Measurements from ENCODE around the gene SLC37A1.

- no peak for TF ChIP-seq CTCF (IDR thresholded peaks at IDR 0.05; ENCODE audit: insufficient read depth, low read length)
- TF ChIP-seq GABPA (IDR thresholded peaks at IDR 0.05; ENCODE audit: low read depth) = no peak
- no peak for TF ChIP-seq POLR2AphosphoS5 (IDR thresholded peaks at IDR 0.05; ENCODE audit: low read depth)
- no peak for TF ChIP-seq REST (IDR thresholded peaks at IDR 0.05; ENCODE audit: insufficient replicate concordance, low read depth)
Measured at GRCh38 chr21:42596657-42597056, 83.0 kb downstream of the SLC37A1 start.
